ENCODE data around the gene COL4A1. TPM values are rescaled to one million over a fixed set of nuclear protein-coding genes. Genes with fewer than 3 reads are reported as not detected.

The COL4A1 gene
- total RNA-seq, 2 experiments from 2014 or later = 0.08 to 0.16 TPM

GRCh38 chr13:110334841-110335490 lies 28.0 kb upstream of the COL4A1 start:
- H3K27me3 ChIP-seq (ENCODE audit: control insufficient read depth in 1 of 2, insufficient read depth in 2 of 2, low read length in 2 of 2) = no peaks in the 10 kb centered on the region
- H3K9me3 Mint-ChIP-seq = no peaks in the 10 kb centered on the region
- ATAC-seq (ENCODE audit: poor library complexity) (no peak), DNase-seq (no peak)
- no peaks in the 10 kb centered on the region for H3K36me3 ChIP-seq (ENCODE audit: insufficient read depth, low read length)
- no peak overlapping the region for H3K27ac Mint-ChIP-seq
- ChIA-PET POLR2A (no interaction called here), CTCF (no interaction called here)
- H3K36me3 Mint-ChIP-seq (ENCODE audit: low read depth) = no peaks in the 10 kb centered on the region
- TF ChIP-seq CTCF (IDR thresholded peaks at IDR 0.05) = no peak
- H3K4me1 ChIP-seq (ENCODE audit: insufficient read depth, low read length) = peaks cover 3% of the 10 kb centered on the region
- H3K27me3 Mint-ChIP-seq = peaks cover 32% of the 10 kb centered on the region
- peaks cover 12% of the 10 kb centered on the region for H3K4me1 Mint-ChIP-seq (ENCODE audit: low read depth)
- H3K4me3 ChIP-seq (ENCODE audit: low read length) = no peak overlapping the region
- no peak overlapping the region for H3K27ac ChIP-seq (ENCODE audit: low read depth in 1 of 2, low read length in 2 of 2)
- intact Hi-C loops (cut with DNase I, micrococcal nuclease) = no loop called here
- H3K4me3 Mint-ChIP-seq = no peak overlapping the region
- peaks cover 0 to 8% of the 10 kb centered on the region in 2 experiments for H3K9me3 ChIP-seq (ENCODE audit: control insufficient read depth in 1 of 2, insufficient read depth in 1 of 2, low read length in 2 of 2)

DNA sequence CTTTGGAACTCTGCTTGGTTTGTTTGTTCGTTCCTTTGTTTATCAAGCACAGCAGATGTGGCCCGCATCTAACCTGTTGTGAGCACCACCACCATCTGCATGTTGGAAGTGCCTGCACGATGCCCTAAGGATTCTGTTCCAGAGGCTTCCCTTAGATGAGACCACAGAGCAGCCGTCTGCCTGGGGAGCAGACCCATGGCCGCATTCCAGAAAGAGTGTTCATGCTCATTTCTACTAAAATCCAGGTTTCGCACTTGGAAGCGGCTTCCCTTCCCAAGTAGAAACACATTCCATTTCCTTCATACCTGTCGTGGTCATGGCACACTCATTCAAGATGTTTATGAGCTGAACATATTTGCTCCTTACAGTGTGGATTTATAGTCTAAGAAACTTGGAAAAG lies 27.3 kb upstream of the COL4A1 start:
- no peak for TF ChIP-seq CTCF (IDR thresholded peaks at IDR 0.05)
- H3K9me3 Mint-ChIP-seq = no peaks in the 10 kb centered on the region
- H3K4me1 ChIP-seq (ENCODE audit: insufficient read depth, low read length) = no peaks in the 10 kb centered on the region
- peaks cover 0 to 8% of the 10 kb centered on the region in 2 experiments for H3K9me3 ChIP-seq (ENCODE audit: control insufficient read depth in 1 of 2, insufficient read depth in 1 of 2, low read length in 2 of 2)
- H3K4me3 ChIP-seq (ENCODE audit: low read length) = no peak overlapping the region
- H3K27ac Mint-ChIP-seq = no peak overlapping the region
- H3K4me1 Mint-ChIP-seq (ENCODE audit: low read depth) = peaks cover 6% of the 10 kb centered on the region
- H3K36me3 Mint-ChIP-seq (ENCODE audit: low read depth) = no peaks in the 10 kb centered on the region
- no peak overlapping the region for H3K27ac ChIP-seq (ENCODE audit: low read depth in 1 of 2, low read length in 2 of 2)
- H3K36me3 ChIP-seq (ENCODE audit: insufficient read depth, low read length) = no peaks in the 10 kb centered on the region
- no peak overlapping the region for H3K4me3 Mint-ChIP-seq
- ChIA-PET POLR2A (no interaction called here), CTCF (no interaction called here)
- H3K27me3 Mint-ChIP-seq = peaks cover 38% of the 10 kb centered on the region
- DNase-seq (no peak), ATAC-seq (ENCODE audit: poor library complexity) (no peak)
- intact Hi-C loops (cut with DNase I, micrococcal nuclease) = no loop called here
- no peaks in the 10 kb centered on the region for H3K27me3 ChIP-seq (ENCODE audit: control insufficient read depth in 1 of 2, insufficient read depth in 2 of 2, low read length in 2 of 2)

- no peaks in the 10 kb centered on the region for H3K36me3 Mint-ChIP-seq (ENCODE audit: low read depth)
- H3K4me1 Mint-ChIP-seq (ENCODE audit: low read depth) = peaks cover 2% of the 10 kb centered on the region
- H3K36me3 ChIP-seq (ENCODE audit: insufficient read depth, low read length) = no peaks in the 10 kb centered on the region
- H3K9me3 ChIP-seq (ENCODE audit: control insufficient read depth in 1 of 2, insufficient read depth in 1 of 2, low read length in 2 of 2) = peaks cover 0 to 8% of the 10 kb centered on the region in 2 experiments
- POLR2A ChIA-PET = no interaction called here
- H3K27ac Mint-ChIP-seq = no peak overlapping the region
- DNase-seq (no peak), ATAC-seq (ENCODE audit: poor library complexity) (no peak)
- no peak overlapping the region for H3K4me3 Mint-ChIP-seq
- H3K4me3 ChIP-seq (ENCODE audit: low read length) = no peak overlapping the region
- TF ChIP-seq CTCF (IDR thresholded peaks at IDR 0.05) = no peak
- CTCF ChIA-PET = no interaction called here
- intact Hi-C loops (cut with DNase I, micrococcal nuclease) = no loop called here
- H3K4me1 ChIP-seq (ENCODE audit: insufficient read depth, low read length) = no peaks in the 10 kb centered on the region
- no peaks in the 10 kb centered on the region for H3K9me3 Mint-ChIP-seq
- no peaks in the 10 kb centered on the region for H3K27me3 ChIP-seq (ENCODE audit: control insufficient read depth in 1 of 2, insufficient read depth in 2 of 2, low read length in 2 of 2)
- peaks cover 42% of the 10 kb centered on the region for H3K27me3 Mint-ChIP-seq
- no peak overlapping the region for H3K27ac ChIP-seq (ENCODE audit: low read depth in 1 of 2, low read length in 2 of 2)
Measured at GRCh38 chr13:110333837-110334236, 26.9 kb upstream of the COL4A1 start.

Measured in CD4-positive, alpha-beta T cell (primary cell).